Measurements from ENCODE around the gene CCNJL.
"Not testable (repeated sequence)": the region's sequence is repeated elsewhere in the genome, so short reads cannot be mapped to it uniquely, and the experiment has no call there.

Gene CCNJL

GRCh38 chr5:160260006-160260775 lies 52.2 kb downstream of the CCNJL start:
- no peak for DNase-seq

GRCh38 chr5:160259341-160259740 lies 53.0 kb downstream of the CCNJL start:
- DNase-seq, result no peak

- DNase-seq, result no peak
Measured at GRCh38 chr5:160254706-160255105, 57.7 kb downstream of the CCNJL start.

GRCh38 chr5:160253441-160253840 lies 58.9 kb downstream of the CCNJL start:
- DNase-seq, result no peak

GRCh38 chr5:160252916-160253315 lies 59.4 kb downstream of the CCNJL start:
- DNase-seq, result no peak

GRCh38 chr5:160251406-160252155 lies 60.8 kb downstream of the CCNJL start:
- DNase-seq, result no peak

- DNase-seq, result no peak
Measured at GRCh38 chr5:160250826-160251225, 61.5 kb downstream of the CCNJL start.

GRCh38 chr5:160250226-160250625 lies 62.1 kb downstream of the CCNJL start:
- no peak for DNase-seq

- not testable (repeated sequence) for DNase-seq
Measured at GRCh38 chr5:160249570-160249969, 62.8 kb downstream of the CCNJL start.

GRCh38 chr5:160245506-160246086 lies 66.8 kb downstream of the CCNJL start:
- no peak for DNase-seq

GRCh38 chr5:160242145-160242544 lies 70.2 kb downstream of the CCNJL start:
- no peak for DNase-seq

GRCh38 chr5:160240350-160240749 lies 72.0 kb downstream of the CCNJL start:
- no peak for DNase-seq

- no peak for DNase-seq
Measured at GRCh38 chr5:160237571-160238093, 74.7 kb downstream of the CCNJL start.

- no peak for DNase-seq
Measured at GRCh38 chr5:160235731-160236130, 76.6 kb downstream of the CCNJL start.

GRCh38 chr5:160233215-160233614 lies 79.1 kb downstream of the CCNJL start:
- no peak for DNase-seq

- DNase-seq, result no peak
Measured at GRCh38 chr5:160231783-160232342, 80.5 kb downstream of the CCNJL start.

- no peak for DNase-seq
Measured at GRCh38 chr5:160230686-160231527, 81.5 kb downstream of the CCNJL start.

- DNase-seq, result no peak
Measured at GRCh38 chr5:160229190-160229742, 83.1 kb downstream of the CCNJL start, which contains the start of gene FABP6. TSS of gene FABP6 (plus strand) at chr5:160229506. CDS start at chr5:160229558, 52 bp downstream.

- no peak for DNase-seq
Measured at GRCh38 chr5:160227012-160227411, 85.4 kb downstream of the CCNJL start.

GRCh38 chr5:160221082-160221481 lies 91.3 kb downstream of the CCNJL start:
- no peak for DNase-seq

GRCh38 chr5:160219356-160219755 lies 93.0 kb downstream of the CCNJL start:
- no peak for DNase-seq

- DNase-seq, result no peak
Measured at GRCh38 chr5:160213537-160213936, 98.8 kb downstream of the CCNJL start.
